GM21576 (cell line): ENCODE data around the gene NMUR2.

Experiments used
- ATAC-seq: cut with Tn5 transposase; IDR thresholded peaks from one replicate; pipeline ENCODE4 v1.9.1; 2021; ENCODE audit warnings: mild to moderate bottlenecking, moderate library complexity; ENCODE audit not compliant: unreplicated experiment

NMUR2 gene

GRCh38 chr5:152372875-152373274 is 32.2 kb downstream of the NMUR2 start:
- no peak for ATAC-seq

DNA sequence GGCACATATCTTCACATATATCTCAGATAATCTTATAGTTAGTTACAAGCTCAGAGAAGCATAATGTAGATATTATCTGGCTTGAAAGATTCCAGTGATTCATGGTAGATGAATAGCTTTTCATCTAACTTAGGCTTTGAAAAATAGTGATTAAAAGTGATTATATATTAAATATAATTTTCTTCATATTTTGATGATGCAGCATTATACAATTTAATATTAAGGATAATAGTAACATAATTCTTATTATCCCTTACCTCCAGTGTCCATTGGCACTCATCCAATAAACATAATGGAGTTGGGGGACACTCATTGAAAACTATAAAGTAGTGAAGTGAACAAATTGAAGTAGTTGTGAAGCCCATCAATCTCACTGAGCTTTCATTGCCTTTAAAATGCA is 35.8 kb downstream of the NMUR2 start:
- ATAC-seq: no peak

- ATAC-seq: no peak
These were observed 37.5 kb downstream of the NMUR2 start for GRCh38 chr5:152367554-152367953.

DNA sequence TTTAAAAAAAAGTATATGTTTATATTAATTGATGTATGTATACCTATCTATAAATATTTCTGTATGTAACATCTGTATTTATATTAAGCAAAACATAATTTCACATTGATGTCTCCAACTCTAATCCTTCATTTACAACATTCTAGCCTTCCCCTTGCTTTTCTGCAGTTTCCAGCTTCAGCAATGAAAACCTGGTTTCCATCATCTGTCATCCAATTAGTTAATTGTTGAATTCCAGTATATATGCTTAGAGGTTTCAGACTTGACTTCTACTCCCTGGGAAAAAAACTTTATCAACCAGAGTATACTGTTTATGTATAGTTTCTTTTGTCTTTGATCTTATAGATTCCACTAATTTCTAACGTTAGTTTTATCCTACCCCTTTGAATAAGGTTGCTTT is 38.4 kb downstream of the NMUR2 start:
- no peak for ATAC-seq

GRCh38 chr5:152364899-152365298 is 40.2 kb downstream of the NMUR2 start:
- no peak for ATAC-seq

GRCh38 chr5:152364172-152364571 is 40.9 kb downstream of the NMUR2 start:
- ATAC-seq: no peak

DNA sequence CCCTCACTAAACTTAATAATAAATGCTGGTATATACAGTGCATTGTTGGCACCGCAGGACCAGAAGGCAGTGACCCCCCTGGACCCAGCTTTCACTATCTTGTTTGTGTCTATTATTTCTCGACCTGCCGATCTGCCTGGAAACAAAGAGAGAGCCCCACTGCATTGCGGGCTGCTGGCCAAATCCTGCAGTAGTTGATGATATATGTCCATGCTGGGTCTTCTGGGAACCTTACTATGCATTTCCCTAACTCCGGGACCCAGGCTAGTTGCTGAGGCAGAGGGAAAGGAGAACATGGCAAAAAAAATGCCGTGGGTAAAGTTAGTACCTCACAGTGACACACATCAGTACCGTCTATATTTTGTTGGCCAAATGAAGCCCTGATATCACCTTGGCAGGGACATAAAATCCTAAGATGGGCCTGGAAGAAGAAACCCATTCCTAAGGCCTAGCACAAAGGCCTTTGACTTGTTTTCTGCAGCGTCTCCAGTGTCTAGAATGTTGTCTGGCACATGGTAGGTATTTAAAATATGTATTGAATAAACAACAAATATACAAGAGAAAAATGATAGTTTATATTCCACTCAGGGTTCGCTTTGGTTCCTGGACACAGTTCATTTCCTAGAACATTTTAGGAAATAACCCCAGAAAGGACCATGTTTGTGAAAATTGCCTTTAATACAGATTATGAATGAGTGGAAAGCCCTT is 46.1 kb downstream of the NMUR2 start:
- no peak for ATAC-seq

DNA sequence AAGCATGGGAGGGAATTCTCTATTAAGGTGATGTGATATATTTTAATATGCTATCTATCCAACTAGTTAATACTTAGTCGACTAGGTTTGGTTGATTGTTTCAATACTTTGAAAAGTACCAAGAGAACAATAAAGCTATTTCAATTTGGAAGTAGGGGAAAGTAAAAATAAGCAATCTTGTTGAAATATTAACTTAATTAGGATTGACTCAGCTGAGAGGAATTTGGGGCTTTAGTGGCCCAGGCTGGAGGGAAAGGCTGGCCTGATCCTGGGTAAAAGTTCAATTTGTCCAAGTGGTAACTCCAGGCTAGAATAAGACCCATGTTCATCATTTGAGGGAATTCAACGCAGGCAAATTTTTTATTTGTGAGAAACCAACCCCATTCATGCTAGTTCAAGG is 48.6 kb downstream of the NMUR2 start:
- ATAC-seq: no peak

DNA sequence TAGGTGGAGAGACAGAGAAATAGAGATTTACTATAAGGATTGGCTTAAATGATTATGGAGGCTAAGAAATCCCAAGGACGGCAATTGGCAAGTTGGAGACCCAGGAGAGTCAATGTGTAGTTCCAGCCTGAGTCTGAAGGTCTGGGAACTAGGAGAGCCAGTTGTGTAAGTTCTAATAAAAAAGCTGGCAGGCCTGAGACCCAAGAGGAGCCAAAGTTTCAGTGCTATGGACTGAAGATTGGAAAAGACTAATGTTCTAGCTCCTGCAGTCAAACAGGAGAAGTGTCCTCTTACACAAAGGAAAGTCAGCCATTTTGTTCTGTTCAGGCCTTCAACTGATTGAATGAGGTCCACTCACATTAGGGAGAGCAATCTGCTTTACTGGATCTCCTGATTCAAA is 50.0 kb downstream of the NMUR2 start:
- ATAC-seq: no peak

DNA sequence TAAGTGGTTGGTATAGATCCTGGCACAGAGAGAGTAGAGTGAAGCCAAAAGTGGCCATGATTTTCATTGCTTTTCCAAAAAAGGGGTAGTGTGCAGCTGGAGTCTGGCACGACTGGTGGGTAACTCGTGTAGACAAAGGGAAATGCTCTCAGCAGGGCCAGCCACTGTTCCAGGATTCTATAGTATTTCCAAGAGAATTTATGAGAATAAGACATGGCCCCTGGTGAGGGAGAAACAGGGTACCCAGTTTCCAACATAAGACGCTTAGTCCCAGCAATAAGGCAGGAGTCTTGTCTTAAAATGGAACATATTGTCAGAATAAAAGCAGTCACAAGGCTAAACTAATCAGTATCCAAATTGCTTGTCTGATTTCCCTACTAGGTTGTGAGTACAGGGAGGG is 52.1 kb downstream of the NMUR2 start:
- no peak for ATAC-seq

DNA sequence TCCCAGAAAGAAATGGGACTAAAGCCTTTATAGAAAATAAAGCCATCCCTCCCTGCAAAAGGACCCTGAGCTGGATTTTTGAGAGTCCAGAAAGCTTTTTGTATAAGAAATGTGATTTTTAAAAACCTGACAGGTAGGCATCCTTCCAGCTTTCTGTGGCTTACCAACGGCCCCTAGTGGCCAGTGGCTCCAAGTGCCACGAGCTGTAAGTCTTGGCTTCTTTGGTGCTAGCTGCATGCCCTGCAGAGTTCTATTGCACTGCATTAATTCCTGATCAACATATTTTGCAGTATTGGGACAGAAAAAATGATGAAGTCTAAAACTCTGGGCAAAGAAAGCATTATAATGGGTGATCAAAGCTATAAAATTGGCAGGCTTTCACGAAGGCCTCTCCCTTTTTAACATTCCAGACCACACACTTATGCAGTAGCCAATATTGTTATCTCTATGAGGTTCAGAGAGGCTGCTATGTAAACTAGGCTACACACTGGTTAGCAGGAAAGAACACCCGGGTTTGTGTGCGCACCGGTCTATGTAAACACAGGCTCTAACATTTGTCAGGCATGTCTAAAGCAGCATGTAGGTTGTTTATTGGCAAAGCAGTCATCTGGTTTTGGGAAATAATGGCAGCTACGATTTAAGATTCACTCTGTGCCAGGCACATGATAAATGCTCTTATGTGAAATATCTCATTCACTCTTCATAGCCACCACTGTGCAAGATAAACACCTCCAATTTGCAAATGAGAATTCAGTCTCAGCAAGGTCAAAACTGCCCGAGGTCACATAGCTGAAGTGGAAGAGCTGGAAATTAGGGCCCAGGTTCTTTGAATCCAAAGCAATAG is 55.2 kb downstream of the NMUR2 start:
- peak; percentile 95 for ATAC-seq
